PC-3 (cell line): ENCODE results near the gene SDK1.

ENCODE experiments used
- CTCF ChIP-seq: fragments of 300-600 bp; sonication (generic); conservative IDR thresholded peaks from 2 replicates; pipeline ENCODE4 v1.5.1; 2017; ENCODE audit warnings: antibody characterized with exemption, low read depth, mild to moderate bottlenecking, low read length
- EZH2 ChIP-seq: fragments of 300-600 bp; sonication (generic); IDR thresholded peaks from one replicate; pipeline ENCODE4 v1.6.1; 2017; ENCODE audit warnings: antibody characterized with exemption, mild to moderate bottlenecking, low read length; ENCODE audit not compliant: unreplicated experiment
- EZH2phosphoT487 ChIP-seq: fragments of 300-600 bp; sonication (generic); IDR thresholded peaks from 2 replicates; pipeline ENCODE4 v1.6.1; 2018; ENCODE audit warnings: mild to moderate bottlenecking, antibody characterized with exemption, low read length, borderline replicate concordance

- TF ChIP-seq CTCF (no peak), EZH2 (no peak), EZH2phosphoT487 (no peak)
Observed at GRCh38 chr7:4272141-4272540, 971.1 kb downstream of the SDK1 start.
